HepG2 (cell line): ENCODE data around the gene CHST6. TPM values are rescaled to one million over a fixed set of nuclear protein-coding genes. Genes with fewer than 3 reads are reported as not detected.

Experiments used
- ARHGAP35 ChIP-seq: sonication (generic); formaldehyde crosslinking; IDR thresholded peaks from 2 replicates; pipeline ENCODE4 v1.9.0; 2022; ENCODE audit warnings: mild to moderate bottlenecking, inconsistent platforms, moderate library complexity, missing genetic modification reagents, borderline replicate concordance
- CBFB ChIP-seq: sonication (generic); formaldehyde crosslinking; IDR thresholded peaks from 2 replicates; pipeline ENCODE4 v1.4.0; 2020; ENCODE audit warnings: missing genetic modification reagents
- FOXC1 ChIP-seq: sonication (generic); formaldehyde crosslinking; IDR thresholded peaks from 2 replicates; pipeline ENCODE4 v1.8.0; 2022; ENCODE audit warnings: mild to moderate bottlenecking, missing genetic modification reagents, borderline replicate concordance
- GZF1 ChIP-seq: sonication (generic); formaldehyde crosslinking; IDR thresholded peaks from 2 replicates; pipeline ENCODE4 v1.5.1; 2020; ENCODE audit warnings: mild to moderate bottlenecking, missing genetic modification reagents
- MLXIP ChIP-seq: sonication (generic); formaldehyde crosslinking; IDR thresholded peaks from 2 replicates; pipeline ENCODE4 v1.9.0; 2021; ENCODE audit warnings: missing genetic modification reagents, borderline replicate concordance
- PHF20 ChIP-seq: sonication (generic); formaldehyde crosslinking; IDR thresholded peaks from 2 replicates; pipeline ENCODE4 v1.5.0; 2020; ENCODE audit warnings: mild to moderate bottlenecking, missing genetic modification reagents
- RFX5 ChIP-seq: IDR thresholded peaks from 2 replicates; pipeline ENCODE4 v1.6.1; 2011; ENCODE audit warnings: low read depth, low read length, improper control_type of control experiment
- SALL1 ChIP-seq: sonication (generic); formaldehyde crosslinking; IDR thresholded peaks from 2 replicates; pipeline ENCODE4 v1.8.0; 2022; ENCODE audit warnings: mild to moderate bottlenecking, missing genetic modification reagents
- SP4 ChIP-seq: sonication (generic); formaldehyde crosslinking; IDR thresholded peaks from 2 replicates; pipeline ENCODE4 v1.8.1; 2023; ENCODE audit warnings: mild to moderate bottlenecking, missing genetic modification reagents
- SSRP1 ChIP-seq: IDR thresholded peaks from 2 replicates; pipeline ENCODE4 v1.6.1; 2016; ENCODE audit warnings: control low read depth
- ZBTB38 ChIP-seq: sonication (generic); formaldehyde crosslinking; IDR thresholded peaks from 2 replicates; pipeline ENCODE4 v1.5.1; 2020; ENCODE audit warnings: mild to moderate bottlenecking, missing genetic modification reagents
- ZFP62 ChIP-seq: sonication (generic); formaldehyde crosslinking; IDR thresholded peaks from 2 replicates; pipeline ENCODE4 v1.4.0; 2020; ENCODE audit warnings: missing genetic modification reagents
- ZKSCAN1 ChIP-seq: fragments of 150-350 bp; IDR thresholded peaks from 2 replicates; pipeline ENCODE4 v1.6.1; 2014; ENCODE audit warnings: low read length
- ZMAT5 ChIP-seq: sonication (generic); formaldehyde crosslinking; IDR thresholded peaks from 2 replicates; pipeline ENCODE4 v1.5.0; 2020; ENCODE audit warnings: mild to moderate bottlenecking, low read depth, missing genetic modification reagents, borderline replicate concordance
- ZNF251 ChIP-seq: sonication (generic); formaldehyde crosslinking; IDR thresholded peaks from 2 replicates; pipeline ENCODE4 v1.9.0; 2021; ENCODE audit warnings: mild to moderate bottlenecking, missing genetic modification reagents
- ZNF354B ChIP-seq: sonication (generic); formaldehyde crosslinking; IDR thresholded peaks from 2 replicates; pipeline ENCODE4 v1.8.0; 2022; ENCODE audit warnings: mild to moderate bottlenecking, missing genetic modification reagents
- ZNF431 ChIP-seq: sonication (generic); formaldehyde crosslinking; IDR thresholded peaks from 2 replicates; pipeline ENCODE4 v1.9.0; 2022; ENCODE audit warnings: missing genetic modification reagents, low read depth, mild to moderate bottlenecking, borderline replicate concordance
- ZNF609 ChIP-seq: sonication (generic); formaldehyde crosslinking; IDR thresholded peaks from 2 replicates; pipeline ENCODE4 v1.4.0; 2020; ENCODE audit warnings: mild to moderate bottlenecking, missing genetic modification reagents, borderline replicate concordance
- ZNF652 ChIP-seq: IDR thresholded peaks from 2 replicates; pipeline ENCODE4 v1.6.1; 2016; ENCODE audit warnings: low read depth, borderline replicate concordance
- ZNF703 ChIP-seq: sonication (generic); formaldehyde crosslinking; IDR thresholded peaks from 2 replicates; pipeline ENCODE4 v1.5.1; 2020; ENCODE audit warnings: missing genetic modification reagents, mild to moderate bottlenecking, moderate library complexity, borderline replicate concordance
- ZSCAN29 ChIP-seq: sonication (generic); formaldehyde crosslinking; conservative IDR thresholded peaks from 2 replicates; pipeline ENCODE4 v1.4.0; 2020; ENCODE audit warnings: mild to moderate bottlenecking, missing genetic modification reagents
- polyA plus RNA-seq, 8 experiments: library from polyadenylated mRNA; depleted of rRNA in 3 of 8; stranded (reverse) in 7 of 8; unstranded in 1 of 8; fragments of >200 nt; fragmentation: Illumina TruSeq in 4 of 8; extraction: Trizol in 4 of 8; gene quantifications; 2 replicates each; pipeline versions ENCODE4 v1.2.1 to v1.2.3, GENCODE V29; 2011 to 2016; ENCODE audit warnings: low read depth in 4 of 8, missing spikeins in 1 of 8, mixed read lengths in 1 of 8; ENCODE audit not compliant: insufficient read depth in 1 of 8
- total RNA-seq, 5 experiments: library from RNA; depleted of rRNA; stranded (reverse); fragments of >200 nt; fragmentation: Illumina TruSeq; extraction: Trizol; gene quantifications; 2 replicates each; pipeline ENCODE4 v1.2.3, GENCODE V29; 2016; ENCODE audit warnings: low read depth in 1 of 5

Gene CHST6
- total and polyA plus RNA-seq, 2 of the 13 experiments (the other 11 are each of a cell fraction or from before 2014, with no cell fraction given), result 0.18 to 0.91 TPM

- TF ChIP-seq ZNF652 (CRISPR knock-in tag) (no peak; the same call in 1 of the 2 replicates), ZNF703 (CRISPR knock-in tag) (no peak), SSRP1 (CRISPR knock-in tag) (no peak), ZNF251 (CRISPR knock-in tag) (peak; percentile 88; the same call in 1 of the 2 replicates), ZNF354B (CRISPR knock-in tag) (no peak), MLXIP (no peak), RFX5 (no peak), ZBTB38 (CRISPR knock-in tag) (peak; percentile 12; the same call in 1 of the 2 replicates), SP4 (no peak; the same call in none of the 2 replicates), ARHGAP35 (no peak), ZKSCAN1 (no peak), ZMAT5 (CRISPR knock-in tag) (no peak), ZFP62 (CRISPR knock-in tag) (no peak), ZSCAN29 (CRISPR knock-in tag) (no peak), ZNF609 (no peak), ZNF431 (no peak), FOXC1 (CRISPR knock-in tag) (no peak), SALL1 (peak; percentile 67), GZF1 (CRISPR knock-in tag) (0 out of 2 replicates have a peak, but pooled peaks have one; percentile 52), CBFB (CRISPR knock-in tag) (no peak), PHF20 (no peak; the same call in 1 of the 2 replicates)
Measured at GRCh38 chr16:75433732-75434413, 61.4 kb downstream of the CHST6 start (continued).
